ENCODE measurements around the gene CHST15.
"Not testable (repeated sequence)": the region's sequence is repeated elsewhere in the genome, so short reads cannot be mapped to it uniquely, and the experiment has no call there.

Gene CHST15

GRCh38 chr10:124044143-124044862 is 49.1 kb downstream of the CHST15 start:
- DNase-seq (ENCODE audit: low spot score): no peak

DNA sequence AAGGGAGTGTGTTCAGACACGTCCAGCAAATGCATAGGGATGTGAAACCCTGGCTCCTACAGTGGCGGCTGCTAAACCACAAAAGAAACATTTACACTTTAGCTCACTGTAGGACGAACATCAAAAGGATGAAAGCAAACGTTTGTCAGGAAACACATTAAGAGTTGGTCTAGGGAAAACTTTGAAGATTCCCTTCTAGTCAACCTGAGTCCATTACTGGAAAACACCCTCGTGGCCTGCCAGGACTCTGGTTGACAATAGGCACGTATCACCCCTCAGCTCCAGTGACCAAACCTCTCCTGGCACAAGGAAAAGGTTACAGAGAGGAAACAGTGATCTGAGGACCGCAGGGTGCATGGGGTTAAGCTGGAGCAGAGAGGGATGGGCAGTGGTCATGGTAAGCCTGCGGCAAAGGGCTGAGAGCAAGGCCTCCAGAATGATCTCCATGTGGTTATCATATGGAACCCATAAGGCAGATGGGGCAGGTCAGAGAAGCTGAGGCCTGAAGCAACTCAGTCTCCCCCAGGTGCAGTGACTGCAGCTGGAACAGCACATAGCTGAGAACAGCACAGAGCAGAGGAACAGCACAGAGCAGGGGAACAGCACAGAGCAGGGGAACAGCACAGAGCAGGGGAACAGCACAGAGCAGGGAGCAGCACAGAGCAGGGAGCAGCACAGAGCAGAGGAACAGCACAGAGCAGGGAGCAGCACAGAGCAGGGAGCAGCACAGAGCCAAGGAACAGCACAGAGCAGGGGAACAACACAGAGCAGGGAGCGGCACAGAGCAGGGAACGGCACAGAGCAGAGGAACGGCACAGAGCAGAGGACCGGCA is 49.9 kb downstream of the CHST15 start:
- DNase-seq (ENCODE audit: low spot score): no peak

GRCh38 chr10:124042656-124043309 is 50.6 kb downstream of the CHST15 start:
- DNase-seq (ENCODE audit: low spot score): no peak

DNA sequence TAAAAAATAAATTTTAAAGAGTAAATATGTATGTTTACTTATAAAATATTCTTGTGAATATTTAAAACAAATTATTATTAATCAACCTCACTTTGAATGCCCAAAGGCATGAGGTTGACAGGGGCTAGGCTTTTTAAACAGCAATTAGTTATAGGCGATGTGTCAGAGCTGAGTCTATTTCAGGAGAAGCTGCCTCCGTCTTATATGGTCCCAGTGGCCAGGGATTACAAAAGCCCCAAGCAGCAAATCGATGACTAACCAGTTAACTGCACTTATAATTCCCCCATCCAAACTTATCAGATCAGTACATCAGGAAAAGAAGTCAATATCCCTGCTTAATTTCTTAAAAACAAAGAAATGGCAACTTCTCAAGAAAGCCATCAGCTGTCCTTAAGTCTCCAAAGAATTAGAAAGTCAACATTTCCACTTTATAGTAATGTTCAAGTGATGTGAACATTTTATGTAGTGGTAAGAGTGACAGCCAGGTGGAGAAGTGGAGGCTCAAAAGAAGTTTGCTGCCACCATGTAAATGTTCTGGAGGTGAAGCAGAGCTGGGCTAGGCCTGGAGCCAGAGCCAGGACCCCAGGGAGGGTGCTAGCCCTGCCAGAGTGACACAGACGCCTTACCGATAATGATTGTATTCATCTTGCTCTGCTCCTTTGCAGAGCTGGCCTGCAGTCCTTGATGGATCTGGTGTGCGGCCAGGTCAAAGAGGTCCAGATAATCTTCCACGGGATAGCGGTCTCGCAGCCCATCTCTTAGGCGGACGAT is 51.5 kb downstream of the CHST15 start:
- DNase-seq (ENCODE audit: low spot score): no peak

GRCh38 chr10:124040451-124041188 is 52.8 kb downstream of the CHST15 start:
- DNase-seq (ENCODE audit: low spot score): no peak

GRCh38 chr10:124039483-124040013 is 53.9 kb downstream of the CHST15 start:
- no peak for DNase-seq (ENCODE audit: low spot score)

DNA sequence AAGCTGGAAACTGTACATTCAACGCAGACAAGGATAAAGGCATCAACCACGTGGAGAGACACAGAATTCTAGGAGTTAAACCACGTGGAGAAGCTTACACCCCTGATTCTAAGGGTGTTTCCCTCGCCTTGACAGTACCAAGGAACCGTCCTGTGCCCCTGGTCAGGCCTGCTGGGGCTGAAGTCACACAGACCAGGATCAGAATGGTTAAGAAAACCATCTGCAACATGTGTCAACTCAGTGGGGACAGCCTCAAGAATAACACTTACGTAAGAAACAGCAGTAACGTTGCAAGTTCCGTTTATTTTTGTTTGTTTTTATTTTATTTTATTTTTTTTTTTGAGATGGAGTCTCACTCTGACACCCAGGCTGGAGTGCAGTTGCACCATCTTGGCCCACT is 55.6 kb downstream of the CHST15 start:
- DNase-seq (ENCODE audit: low spot score): no peak

DNA sequence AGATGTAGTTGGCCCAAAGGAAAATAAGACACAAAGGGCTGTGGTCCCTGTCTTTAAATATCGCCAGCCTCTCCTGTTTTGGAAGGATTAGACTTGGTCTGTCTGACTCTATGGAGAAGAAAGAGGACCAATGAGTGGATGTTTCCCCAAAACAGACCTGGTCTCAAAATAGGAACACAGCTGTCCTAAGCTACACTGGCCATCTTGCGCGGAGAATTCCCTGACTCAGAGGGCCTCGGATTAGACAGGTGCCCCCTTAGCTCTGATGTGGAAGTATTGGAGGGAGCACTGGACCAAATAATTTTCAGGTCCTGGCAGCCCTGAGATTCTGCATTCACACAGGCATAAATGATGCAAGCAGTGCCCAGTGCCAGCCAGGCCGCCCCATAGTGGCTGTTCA is 56.1 kb downstream of the CHST15 start:
- DNase-seq (ENCODE audit: low spot score): no peak

- DNase-seq (ENCODE audit: low spot score): no peak
Measured at GRCh38 chr10:124036746-124037145, 56.7 kb downstream of the CHST15 start.

DNA sequence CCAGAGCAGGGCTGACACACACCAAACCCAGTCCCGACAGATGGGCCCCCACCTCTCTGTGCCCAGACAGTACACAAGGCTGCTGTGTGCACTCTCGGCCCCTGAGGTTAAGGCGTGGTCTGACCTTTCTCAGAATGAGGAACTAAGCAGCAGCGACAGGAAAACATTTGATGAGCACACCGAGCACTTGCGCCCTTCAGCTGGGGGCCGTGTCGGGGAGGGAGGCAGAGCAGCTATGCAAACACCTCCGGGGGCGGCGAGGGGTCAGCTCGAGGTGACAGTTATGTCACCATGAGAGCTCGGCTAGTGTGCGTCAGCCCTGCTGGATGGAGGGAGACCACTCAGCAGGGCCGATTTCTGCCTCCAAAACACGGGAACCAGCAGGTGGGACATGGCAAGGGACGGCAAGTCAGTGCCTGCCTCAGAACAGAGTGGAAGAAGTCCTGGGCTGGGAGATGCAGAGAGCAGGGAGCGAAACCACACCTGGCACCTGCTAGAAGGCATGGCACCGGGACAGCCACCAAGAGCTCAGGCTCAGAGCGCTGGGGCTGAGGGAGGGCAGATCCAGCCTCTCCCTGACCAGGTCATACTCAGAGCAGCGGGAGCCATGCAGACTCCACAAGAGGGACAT is 57.4 kb downstream of the CHST15 start:
- peak; percentile 71 for DNase-seq (ENCODE audit: low spot score)

DNA sequence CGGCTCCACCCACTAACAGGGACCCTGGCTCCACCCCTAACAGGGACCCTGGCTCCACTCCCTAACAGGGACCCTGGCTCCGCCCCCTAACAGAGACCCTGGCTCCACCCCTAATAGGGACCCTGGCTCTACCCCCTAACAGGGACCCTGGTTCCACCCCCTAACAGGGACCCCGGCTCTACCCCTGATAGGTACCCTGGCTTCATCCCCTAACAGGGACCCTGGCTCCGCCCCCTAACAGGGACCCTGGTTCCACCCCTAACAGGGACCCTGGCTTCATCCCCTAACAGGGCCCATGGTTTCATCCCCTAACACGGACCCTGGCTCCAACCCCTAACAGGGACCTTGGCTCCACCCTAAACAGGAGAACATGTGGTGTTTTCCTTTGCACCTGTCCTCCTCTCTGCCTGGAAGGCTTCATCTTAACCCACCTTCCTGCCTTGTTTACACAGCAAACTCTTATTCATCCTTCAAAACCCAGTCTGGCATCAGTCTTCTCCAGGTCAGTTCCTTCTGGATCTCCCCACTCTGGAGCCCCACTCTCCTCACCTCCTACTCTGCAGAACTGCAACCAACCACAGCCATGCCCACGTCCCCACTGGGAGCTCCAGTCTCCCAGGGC is 58.0 kb downstream of the CHST15 start:
- no peak for DNase-seq (ENCODE audit: low spot score)

GRCh38 chr10:124034576-124035305 is 58.7 kb downstream of the CHST15 start:
- DNase-seq (ENCODE audit: low spot score): not testable (repeated sequence)

GRCh38 chr10:124033887-124034218 is 59.5 kb downstream of the CHST15 start:
- no peak for DNase-seq (ENCODE audit: low spot score)

DNA sequence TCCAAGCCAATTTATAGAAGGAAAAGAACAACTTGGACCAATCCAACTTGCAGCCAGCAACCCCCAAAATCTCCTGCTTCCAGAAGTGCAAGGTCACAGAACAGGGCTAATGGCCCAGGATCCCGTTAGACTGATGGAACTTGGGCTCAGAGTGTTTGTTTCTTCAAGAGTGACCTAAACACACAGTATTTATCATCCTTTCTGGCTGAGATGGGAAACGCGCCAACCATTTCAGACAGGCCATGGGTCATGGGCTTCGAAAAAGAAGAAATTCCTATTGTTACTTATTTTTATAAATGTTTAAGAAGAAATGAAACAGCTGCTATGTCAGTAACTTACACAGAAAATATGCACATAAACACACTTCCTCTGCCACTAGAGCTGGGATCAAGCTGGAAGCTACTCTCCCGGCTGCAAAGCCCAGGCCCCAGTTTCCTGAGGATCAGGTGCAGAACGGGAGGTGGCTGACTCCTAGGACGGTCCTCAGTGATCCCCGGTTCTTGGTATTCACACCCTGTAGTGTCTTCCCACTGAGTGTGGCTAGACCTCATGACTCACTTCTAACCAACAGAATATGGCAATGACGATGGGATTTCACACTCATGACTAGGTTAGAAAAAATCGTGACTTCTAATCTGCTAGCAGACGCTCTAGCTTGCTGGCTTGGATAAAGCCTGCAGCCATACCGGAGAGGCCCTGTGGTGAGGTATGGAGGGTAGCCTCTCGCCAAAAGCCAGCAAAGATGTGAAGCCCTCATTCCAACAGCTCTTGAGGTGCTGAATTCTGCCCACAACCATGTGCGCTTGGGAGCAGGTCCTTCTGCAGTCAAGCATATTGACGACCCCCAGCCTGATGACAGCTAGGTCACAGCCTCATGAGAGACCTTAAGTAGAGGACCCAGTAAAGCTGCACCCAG is 60.2 kb downstream of the CHST15 start:
- DNase-seq (ENCODE audit: low spot score): no peak

- DNase-seq (ENCODE audit: low spot score): no peak
Measured at GRCh38 chr10:124032087-124032935, 61.1 kb downstream of the CHST15 start.

GRCh38 chr10:124030492-124031110 is 62.8 kb downstream of the CHST15 start:
- no peak for DNase-seq (ENCODE audit: low spot score)

DNA sequence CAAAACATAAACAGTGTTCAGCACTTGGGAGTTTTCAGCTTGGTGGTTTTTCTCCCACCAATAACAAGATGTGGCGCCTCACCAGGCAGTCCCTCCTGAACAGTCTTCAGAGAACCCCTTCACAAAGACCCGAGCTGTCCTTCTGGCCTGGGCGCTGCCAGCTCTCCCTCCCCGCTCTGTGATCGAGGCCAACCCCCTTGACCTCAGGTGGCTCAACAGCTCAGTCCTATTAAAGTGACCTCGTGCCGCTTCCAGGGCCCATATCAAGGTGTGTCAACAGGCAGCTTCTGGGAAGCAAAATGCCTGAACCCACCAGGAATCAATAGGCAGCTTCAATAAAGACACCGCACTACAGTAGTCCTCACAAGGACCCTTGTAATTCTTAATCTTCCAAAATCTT is 63.3 kb downstream of the CHST15 start:
- no peak for DNase-seq (ENCODE audit: low spot score)
